NCI-H1436 treated with DMSO at 0.1 percent for 48 hours (cell line): ENCODE results near the gene DCTN4.
A peak's percentile ranks its signal among the peaks of the same experiment; 100 is the strongest.
"Not testable (repeated sequence)": the region's sequence is repeated elsewhere in the genome, so short reads cannot be mapped to it uniquely, and the experiment has no call there.

Source experiments
- DNase-seq: peaks from one replicate; lab custom pipeline; 2025; lab: John Stamatoyannopoulos, UW

DCTN4 gene

DNA sequence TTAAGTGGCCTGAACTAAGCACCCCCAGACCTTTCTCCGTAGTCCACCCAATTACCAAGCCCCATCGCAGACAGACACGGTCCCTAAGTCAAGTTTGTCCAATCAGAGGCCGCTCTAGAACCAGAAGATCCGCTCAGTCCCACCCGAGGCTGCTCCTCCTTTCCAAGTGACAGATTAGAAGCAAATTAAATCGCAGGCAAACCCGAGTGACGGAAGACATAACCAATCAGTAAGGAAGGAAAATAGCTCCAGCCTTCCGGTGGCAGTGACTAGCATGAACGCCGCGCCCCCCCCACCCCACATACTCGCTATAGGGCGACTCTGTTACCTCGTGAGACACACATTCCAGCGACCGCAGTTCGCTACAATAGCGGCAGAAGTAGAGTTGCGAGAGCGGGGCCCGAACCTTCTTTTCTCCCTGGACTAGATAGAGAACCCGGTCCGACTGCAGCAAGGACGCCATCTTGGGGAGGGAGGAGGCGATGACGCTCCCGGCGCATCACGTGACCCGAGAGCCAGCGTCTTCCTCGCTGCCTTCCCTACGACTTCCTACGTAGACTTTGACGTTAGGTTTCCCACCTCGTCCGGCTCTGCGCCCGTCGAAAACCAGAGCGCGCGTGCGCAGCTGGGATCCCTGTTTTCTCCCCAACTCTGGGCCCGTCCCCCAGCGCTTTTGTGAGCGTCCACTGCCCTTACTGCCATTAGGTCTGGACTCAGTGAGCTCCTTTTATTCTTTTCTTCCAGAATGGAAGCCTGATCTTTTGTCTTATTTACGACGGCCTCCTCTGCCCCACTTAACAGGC, at the start of gene DCTN4:
Gene DCTN4 (minus strand): TSS at position 487 of the 803 bp plus-strand sequence. CDS start 24 bp downstream, at position 463.
- peak; percentile 96 for DNase-seq

DNA sequence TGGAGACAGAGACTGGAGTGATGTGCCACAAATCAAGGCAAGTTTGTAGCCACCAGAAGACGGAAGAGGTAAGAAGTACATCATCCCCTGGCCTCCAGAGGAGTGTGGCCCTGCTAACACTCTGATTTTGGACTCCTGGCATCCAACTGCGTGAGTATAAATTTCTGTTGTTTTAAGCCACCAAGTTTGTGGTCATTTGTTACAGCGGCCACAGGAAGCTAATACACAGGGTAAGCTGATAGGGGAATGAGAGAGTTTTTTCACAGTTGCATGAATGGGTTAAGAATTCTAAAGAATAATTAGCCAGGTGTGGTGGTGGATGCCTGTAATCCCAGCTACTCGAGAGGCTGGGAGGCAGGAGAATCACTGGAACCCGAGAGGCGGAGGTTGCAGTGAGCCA, 45.6 kb upstream of the DCTN4 start:
- no peak for DNase-seq

DNA sequence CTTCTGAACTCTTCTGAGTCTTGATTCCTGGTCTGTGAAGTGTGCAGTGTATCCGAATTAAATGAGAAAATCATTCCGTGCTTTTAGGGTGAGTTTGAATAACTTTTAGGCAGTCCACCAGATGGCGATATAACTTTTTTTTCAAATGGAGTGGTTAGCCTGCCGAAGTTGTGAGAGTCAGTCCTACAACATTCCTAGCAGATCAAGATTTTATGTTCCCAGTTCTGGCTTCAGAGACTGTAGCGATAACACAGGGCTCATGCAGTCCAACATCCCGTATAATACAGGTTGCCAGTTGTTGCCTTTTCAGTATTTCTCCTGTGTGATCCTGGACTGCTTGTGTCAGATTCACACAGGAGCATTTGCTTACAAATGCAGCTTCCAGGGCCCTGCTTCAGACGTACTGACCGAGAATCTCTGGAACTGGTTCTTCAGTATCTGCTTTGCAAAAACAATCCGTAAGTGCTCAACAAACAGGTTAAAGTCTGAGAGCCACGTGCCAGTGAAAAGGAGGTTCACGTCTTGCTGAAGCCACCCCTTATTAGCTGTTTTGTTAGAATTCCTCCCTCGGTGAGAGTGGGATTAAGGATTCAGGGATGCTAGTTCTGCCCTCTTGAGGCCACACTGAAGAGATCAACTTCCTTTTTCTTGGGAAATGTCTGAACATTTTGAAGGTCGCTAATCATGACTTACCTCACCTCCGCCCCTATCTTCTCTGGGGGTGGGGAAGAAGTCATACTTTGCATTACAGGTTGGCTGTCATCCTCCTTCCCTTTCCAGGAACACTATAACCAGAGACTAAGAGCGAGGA, 42.5 kb upstream of the DCTN4 start:
- no peak for DNase-seq

DNA sequence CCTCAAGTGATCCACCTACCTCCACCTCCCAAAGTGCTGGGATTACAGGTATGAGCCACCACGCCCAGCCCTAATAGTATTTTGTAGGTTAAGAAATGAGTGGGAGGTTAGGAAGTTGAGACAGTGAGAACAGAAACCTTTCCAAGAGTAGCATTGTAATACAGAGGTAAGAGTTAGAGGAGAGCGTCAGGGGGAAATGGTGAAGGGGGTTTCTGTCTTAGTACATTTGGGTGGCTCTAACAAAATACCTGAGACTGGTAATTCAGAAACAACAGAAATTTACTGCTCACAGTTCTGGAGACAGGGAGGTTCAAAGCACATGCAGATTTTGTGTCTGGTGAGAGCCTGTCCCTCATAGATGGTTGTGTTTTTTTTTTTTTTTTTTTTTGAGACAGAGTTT, 38.6 kb upstream of the DCTN4 start:
- no peak for DNase-seq

DNA sequence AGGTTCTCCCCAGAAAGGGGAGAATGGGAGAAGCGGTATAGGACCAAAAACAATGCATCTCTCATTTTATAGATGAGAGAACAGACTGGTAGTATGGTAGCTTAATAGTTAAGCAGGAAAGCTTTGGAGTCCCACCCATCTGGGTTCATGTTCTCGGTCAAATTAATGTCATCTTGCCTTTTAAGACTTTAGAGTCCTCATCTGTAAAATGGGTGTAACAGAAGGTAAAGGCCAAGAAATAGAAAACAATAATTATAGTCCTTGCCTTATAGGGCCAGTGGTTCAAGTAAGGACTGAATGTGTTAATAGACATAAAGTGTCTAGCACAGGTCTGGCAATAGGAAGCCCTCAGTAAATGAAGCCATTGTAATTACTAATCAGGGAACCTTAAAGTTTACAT, 36.1 kb upstream of the DCTN4 start:
- no peak for DNase-seq

DNA sequence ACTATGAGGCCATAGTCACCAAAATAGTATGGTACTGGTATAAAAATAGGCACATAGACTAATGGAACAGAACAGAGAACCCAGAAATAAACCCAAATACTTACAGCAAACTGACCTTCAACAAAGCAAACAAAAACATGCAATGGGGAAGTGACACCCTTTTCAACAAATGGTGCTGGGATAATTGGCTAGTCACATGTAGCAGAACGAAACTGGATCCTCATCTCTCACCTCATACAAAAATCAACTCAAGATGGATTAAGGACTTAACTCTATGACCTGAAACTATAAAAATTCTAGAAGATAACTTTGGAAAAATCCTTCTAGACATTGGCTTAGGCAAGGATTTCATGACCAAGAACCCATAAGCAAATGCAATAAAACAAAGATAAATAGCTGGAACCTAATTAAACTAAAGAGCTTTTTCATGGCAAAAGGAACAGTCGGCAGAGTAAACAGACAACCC, 34.6 kb upstream of the DCTN4 start:
- DNase-seq = not testable (repeated sequence)

DNA sequence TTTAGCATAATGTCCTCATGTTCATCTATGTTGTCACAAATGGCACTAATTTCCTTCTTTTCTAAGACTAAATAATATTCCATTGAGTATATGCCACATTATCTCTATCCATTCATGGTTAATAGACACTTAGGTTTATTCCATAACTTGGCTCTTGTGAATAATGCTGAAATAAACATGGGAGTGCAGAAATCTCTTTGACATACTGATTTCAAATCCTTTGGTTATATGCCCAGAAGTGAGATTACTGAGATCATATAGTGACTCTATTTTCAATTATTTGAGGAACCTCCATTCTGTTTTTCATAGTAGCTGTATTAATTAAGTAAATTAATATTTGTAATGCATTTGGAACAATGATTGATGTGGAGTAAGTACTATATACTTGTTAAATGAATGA, 32.7 kb upstream of the DCTN4 start:
- DNase-seq = no peak

DNA sequence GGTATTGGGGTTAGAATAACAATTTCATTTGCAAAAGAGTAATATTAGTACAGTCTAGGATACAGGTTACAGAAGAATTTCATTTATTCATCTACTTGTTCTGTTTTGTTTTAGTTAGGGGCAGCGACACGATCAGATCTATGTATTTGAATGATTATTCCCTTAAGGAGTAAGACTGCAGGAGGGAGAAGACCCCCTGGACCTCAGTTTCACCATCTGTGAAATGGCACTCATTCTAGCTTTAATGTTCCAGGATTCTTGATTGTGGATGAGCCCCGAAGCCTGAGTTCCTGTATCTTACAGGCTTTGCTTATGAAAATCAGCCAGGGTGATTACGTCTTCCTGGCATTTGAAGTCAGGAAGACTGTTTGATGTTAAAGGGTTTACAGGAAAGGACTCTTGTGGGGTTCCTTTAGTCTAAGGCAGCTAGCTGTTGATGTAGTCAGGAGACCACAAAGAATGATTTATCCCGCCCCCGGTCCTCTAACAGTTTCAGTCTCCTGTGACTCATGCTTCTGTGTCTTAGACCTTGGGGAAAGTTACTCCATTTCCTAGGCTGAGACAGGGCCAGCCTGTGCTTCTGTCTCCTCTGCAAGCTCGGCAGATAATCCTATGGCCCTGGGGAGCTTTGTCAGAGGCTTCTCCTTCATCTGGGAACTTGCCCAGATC, 31.3 kb upstream of the DCTN4 start:
- DNase-seq = no peak

DNA sequence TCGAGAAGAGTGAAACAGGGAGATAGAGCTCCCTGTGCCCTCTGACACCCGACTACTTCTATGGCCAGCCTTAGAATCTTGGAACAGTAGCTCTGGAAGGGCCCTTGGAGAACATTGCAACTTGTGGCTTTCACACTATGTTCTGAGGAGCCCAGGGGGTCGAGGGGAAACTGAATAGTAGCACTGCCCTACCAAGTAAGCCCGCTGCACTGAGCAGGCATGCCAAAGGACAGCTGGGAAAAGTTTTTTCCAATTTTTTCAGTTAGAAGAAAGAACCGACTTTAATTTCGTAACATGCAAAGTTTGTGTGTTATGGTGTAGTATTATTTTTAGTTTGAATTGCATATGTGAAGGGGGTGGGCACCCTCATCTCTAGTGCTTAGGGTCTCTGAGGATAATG, 30.6 kb upstream of the DCTN4 start:
- no peak for DNase-seq

DNA sequence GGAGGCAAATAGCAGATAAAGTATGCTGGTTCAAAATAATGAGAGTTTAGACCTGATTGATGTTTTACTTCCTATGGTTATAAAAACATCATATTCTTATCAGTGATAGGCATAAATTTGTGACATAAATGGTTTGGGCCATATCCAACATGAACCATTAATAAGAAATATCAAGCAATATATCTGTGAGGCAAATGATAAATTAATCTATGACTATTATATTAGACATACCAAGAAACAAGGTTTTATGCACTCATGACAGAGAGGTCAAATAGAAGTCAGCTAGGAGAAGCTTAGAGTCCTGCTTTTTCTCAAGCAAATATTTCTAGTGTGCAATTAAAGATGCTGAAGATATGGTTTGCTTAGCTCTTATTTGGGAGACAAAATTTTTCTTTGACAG, 30.2 kb upstream of the DCTN4 start:
- no peak for DNase-seq

DNA sequence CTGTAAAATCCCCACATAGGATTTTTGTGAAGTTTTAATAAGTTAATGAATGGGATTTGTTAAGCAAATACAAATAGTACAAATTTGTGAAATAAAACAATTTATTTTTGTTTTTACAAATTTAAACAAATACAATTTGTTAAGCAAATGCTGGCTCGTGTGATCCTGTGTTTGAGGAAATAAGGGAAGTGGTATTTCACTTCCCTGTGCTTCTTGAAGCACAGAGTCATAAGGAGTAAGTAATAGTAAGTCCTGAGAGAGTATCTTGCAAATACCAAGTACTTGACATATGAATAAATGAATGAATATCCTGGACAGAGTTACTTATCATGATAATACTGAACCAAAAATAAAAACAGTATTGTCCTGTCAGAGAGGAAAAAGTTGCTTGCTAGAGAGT, 28.8 kb upstream of the DCTN4 start:
- no peak for DNase-seq

DNA sequence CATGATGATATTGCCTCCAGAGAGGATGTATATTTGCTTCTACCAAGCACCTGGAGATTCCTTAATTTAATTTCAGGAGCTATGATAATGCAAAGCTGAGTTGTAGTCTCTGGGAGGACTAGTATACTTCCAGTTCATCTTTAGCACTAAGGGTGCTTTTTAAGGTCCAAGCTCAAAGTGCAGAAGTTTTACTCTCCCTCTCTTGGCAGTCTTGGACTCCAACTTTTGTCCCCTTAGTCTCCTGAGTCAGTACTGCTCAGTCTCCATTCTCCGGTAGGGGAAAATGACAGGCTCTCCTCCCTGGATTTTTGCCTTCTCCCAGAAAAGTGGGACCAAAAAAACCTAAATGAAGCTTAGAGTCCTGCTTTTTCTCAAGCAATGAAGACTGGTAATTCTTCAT, 28.1 kb upstream of the DCTN4 start:
- DNase-seq = no peak

DNA sequence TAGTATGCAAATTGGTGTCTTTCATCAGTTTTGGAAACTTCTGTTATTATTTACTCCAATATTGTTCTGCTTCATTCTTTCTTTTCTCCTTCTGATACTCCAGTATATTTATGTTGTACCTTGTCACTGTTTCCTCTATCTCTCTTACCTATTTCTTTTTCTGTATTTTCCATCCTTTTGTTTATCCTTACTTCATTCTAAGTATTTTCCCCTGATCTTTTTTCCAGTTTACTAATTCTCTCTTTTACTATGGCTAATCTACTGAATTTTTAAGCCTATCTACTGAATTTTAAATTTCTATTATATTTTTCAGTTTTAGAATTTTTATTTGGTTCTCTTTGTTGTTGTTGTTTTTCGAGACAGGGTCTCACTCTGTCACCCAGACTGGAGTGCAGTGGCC, 27.1 kb upstream of the DCTN4 start:
- no peak for DNase-seq

DNA sequence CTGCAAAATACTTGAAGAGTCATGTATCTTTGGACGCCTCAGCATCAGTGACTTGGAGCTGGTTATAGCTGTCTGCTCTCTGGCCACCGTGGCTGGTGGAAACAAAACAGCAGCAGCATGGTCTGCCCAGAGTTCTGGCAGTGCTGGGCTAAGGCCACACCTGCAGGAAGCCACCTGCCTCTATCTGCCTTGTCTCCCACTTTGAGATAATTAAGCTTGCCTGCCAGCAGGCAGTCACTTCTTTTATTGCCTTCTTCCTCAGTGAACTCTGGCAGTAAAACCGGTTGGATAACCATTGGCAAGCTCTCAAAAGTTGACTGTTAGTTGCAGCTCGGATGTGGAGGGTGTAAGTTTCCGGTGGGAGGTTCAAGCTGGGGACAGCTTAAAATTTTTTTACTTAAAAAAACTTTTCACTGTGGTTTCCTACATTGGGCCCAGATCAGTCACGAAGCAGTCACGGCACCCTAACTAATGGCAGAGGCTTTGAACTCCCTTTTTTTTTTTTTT, 24.7 kb upstream of the DCTN4 start:
- DNase-seq = peak; percentile 30

DNA sequence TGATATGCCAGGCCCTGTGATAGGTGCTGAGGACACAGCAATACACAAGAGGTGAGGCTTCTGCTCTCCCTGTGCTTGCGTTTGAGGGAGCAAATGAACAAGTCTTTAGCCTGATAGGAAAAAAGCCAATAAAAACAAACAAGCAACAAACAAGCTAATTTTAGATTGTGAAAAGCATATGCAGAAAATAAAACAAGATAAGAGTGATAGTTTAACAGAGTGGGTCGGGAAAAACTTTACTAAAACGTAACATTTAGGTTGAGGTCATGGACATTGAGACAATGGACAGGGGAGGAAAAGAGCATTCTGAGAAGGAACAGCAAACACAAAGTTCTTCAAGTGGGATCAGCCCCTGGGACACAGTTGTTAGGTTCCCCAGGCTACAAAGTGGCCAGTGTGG, 24.0 kb upstream of the DCTN4 start:
- DNase-seq = no peak

DNA sequence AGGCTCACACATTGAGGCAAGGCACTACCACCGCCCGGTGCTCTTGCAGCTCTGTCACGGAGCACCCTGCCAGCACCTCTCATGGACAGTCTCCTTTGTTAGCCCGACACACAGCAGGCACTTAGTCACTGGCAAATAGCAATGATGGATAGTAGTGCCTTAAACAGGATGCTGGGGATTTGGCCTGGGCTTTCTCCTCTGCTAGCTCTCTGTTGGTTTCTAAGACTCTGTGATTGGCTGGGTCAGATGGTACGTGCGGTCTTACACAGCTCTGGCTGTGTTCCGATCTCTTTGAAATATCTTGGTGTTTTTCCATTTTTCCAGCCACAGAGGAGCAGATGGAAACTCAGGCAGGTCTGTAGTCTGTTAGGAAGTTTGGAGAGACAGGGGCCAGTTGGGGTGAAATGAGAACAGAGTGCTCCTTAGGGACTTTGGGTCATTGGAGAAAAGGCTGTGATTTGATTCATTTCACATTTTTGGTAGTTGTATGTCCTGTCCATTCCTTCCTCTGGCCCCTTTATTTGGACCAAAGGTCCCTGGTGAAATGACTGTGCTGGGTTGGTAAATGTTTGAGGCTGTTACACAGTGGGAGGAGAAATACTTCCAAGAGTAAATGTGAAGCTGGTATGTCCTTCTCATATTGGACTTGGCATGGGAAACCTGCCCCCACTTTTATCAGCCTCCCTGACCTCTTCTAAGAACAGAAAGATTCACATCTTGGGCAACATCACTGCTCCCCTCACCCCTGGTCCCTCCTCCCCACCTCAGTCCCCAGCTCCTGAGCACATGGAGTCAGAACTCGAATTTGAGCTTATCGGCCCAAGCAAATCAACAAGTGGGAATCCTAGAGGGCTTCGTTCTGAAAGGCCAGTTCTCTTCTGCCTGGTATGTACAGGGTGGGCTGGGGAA, 23.1 kb upstream of the DCTN4 start:
- DNase-seq = no peak

DNA sequence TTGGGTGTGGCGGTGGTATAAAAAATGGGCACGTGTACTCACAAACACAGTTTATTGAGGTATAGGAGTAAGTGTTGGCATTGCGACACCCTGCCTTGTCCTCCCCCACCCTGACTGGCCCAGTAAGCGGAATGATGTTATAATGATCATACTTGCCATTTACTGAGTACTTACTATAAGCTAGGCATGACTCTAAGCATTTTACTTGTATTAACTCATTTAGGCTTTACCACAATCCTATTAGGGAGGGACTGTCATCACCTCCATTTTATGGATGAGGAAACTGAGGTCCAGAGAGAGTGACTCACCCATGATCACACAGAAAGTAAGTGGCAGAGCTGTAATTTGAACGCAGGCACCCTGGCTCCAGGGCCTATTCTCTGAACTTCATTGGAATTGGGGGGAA, 22.0 kb upstream of the DCTN4 start:
- no peak for DNase-seq

DNA sequence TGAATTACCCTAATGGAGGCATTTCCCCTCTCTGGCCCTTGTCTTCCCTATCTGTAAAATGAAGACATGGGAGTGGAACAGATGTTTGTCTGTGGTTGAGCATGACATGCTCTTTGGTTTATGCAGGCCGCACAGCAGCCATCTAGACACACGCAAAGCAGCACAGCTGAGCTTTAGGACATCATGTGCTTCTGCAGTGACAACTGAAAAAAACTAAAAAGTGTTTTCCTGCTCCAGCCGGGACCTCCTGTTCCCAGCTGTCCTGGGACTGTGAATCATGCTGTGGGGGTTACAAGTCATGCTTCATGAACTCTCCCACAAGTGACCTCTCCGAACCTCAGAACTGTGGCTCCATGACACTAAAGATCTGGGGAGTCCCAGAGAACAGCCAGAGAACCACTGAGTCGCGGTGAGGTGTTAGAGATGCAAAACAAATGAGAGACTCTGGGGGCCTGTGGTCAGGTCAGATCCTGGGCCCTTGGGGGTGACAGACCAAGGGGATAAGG, 21.4 kb upstream of the DCTN4 start:
- no peak for DNase-seq

DNA sequence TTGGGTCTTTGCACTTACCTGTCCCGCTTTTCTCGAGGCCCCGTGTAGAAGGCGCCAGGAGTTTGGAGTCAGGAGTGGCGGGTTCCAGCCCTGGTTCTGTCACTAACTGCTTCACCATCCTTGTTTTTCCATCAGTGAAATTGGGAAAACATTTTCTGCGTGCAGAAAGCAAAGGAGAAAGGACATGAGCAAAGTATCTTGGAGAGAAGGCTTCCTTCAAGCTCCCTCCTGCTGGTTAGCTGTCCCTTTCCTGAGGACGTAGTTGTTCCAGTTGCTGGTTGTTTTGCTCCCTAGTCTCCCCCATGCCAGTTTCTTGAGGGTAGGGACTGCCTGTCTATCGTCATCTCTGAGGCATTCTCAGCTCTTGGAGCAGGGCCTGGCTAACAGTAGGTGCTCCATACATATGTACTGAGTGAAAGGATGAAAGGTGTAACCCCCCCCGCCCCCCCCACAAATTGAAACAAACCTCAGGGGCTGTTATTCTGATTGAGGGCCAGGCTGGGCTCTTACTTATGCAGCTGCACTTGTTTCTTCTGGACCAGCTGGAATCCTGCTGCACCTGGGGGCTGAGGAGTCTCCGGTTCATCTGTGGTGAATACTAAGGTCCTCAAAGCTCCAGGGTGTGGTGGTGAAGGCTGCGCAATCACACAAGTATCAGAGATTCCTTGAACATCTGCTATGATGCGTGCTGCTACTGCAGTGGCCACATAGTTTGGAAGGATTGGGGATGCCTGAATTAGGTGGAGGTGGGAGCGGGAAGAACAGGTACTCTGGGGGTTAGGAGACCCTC, 20.8 kb upstream of the DCTN4 start:
- DNase-seq = no peak
